Frontal cortex (tissue), 4 donors: ENCODE measurements around the gene SF3B3. TPM values are rescaled to one million over a fixed set of nuclear protein-coding genes. Genes with fewer than 3 reads are reported as not detected.
"Not testable (repeated sequence)": the region's sequence is repeated elsewhere in the genome, so short reads cannot be mapped to it uniquely, and the experiment has no call there.

Source experiments
- DNase-seq, 2 donors: peaks; one replicate each; pipeline ENCODE4 v3.0.0; 2012; ENCODE audit warnings: low spot score in 2 of 2
- FAIRE-seq: peaks from 2 replicates; lab custom pipeline; 2012; peaks lifted over from hg19 to GRCh38; lab: Jason Lieb, UNC
- small RNA-seq: library from RNA; depleted of rRNA; stranded (forward); fragments of <200 nt; gene quantifications from one replicate; pipeline ENCODE3, GENCODE V24; 2014
- total RNA-seq: library from RNA; depleted of rRNA; stranded (reverse); fragments of >200 nt; gene quantifications from one replicate; pipeline ENCODE4 v1.2.3, GENCODE V29; 2014
- donor health status: control.
- donor health status: control.
- donor health status: control.

Gene SF3B3
- total RNA-seq, 1 donor from 2014 or later: 71.3 TPM

- no peak for DNase-seq
- no peak for FAIRE-seq
Observed at GRCh38 chr16:70605283-70605657, 81.7 kb downstream of the SF3B3 start.

- no peak for DNase-seq
- no peak for FAIRE-seq
Observed at GRCh38 chr16:70608521-70608920, 84.9 kb downstream of the SF3B3 start.

- FAIRE-seq (no peak), DNase-seq (no peak)
Observed at GRCh38 chr16:70610273-70611223, 86.9 kb downstream of the SF3B3 start.

- FAIRE-seq (no peak), DNase-seq (no peak)
Observed at GRCh38 chr16:70611224-70611598, 87.6 kb downstream of the SF3B3 start.

- DNase-seq: no peak
Observed at GRCh38 chr16:70611785-70612303, 88.2 kb downstream of the SF3B3 start.

GRCh38 chr16:70612931-70613330 lies 89.3 kb downstream of the SF3B3 start:
- FAIRE-seq: no peak
- no peak for DNase-seq

More at GRCh38 chr16:70611785-70612303, 88.2 kb downstream of the SF3B3 start:
- no peak for FAIRE-seq

- FAIRE-seq: no peak
- DNase-seq: no peak
Observed at GRCh38 chr16:70614208-70614951, 90.8 kb downstream of the SF3B3 start.

- DNase-seq: no peak
- no peak for FAIRE-seq
Observed at GRCh38 chr16:70615945-70616344, 92.3 kb downstream of the SF3B3 start.

GRCh38 chr16:70621864-70622263 lies 98.2 kb downstream of the SF3B3 start:
- not testable (repeated sequence) for DNase-seq

More at GRCh38 chr16:70621864-70622263, 98.2 kb downstream of the SF3B3 start:
- not testable (repeated sequence) for FAIRE-seq

Small RNA genes within 50 kb of the gene (small RNA-seq; reads per million reads assigned to genes)
- 225 reads per million, percentile 98 among the genes with 10 or more reads in this experiment for gene SNORD111
- gene SNORD111B: 84.3 reads per million, percentile 98 among the genes with 10 or more reads in this experiment

Other genes starting within 250 kb of the SF3B3 start
- gene AARS1, start 234.3 kb upstream of the SF3B3 start, total RNA-seq: 79.1 TPM
- gene DDX19B, start 224.6 kb upstream of the SF3B3 start, total RNA-seq: 25.3 TPM
- gene DDX19A, start 176.9 kb upstream of the SF3B3 start, total RNA-seq: 33.4 TPM
- gene ST3GAL2, start 84.7 kb upstream of the SF3B3 start, total RNA-seq: 26.9 TPM
- gene FCSK, start 69.2 kb upstream of the SF3B3 start, total RNA-seq: 6.5 TPM
- 45.7 TPM for gene COG4, start 262 bp upstream of the SF3B3 start, total RNA-seq
- gene IL34, start 122.7 kb downstream of the SF3B3 start, total RNA-seq: 1.6 TPM
- gene MTSS2, start 162.2 kb downstream of the SF3B3 start, total RNA-seq: 25.7 TPM